Vagina (tissue), 2 donors: Measurements from ENCODE around the gene CDC45.

Experiments
- POLR2A ChIP-seq, 2 donors: fragments of 450-650 bp; IDR thresholded peaks; one replicate each; pipeline ENCODE4 v1.6.1; 2017; ENCODE audit warnings: antibody characterized with exemption in 2 of 2, mild to moderate bottlenecking in 2 of 2, moderate library complexity in 2 of 2
- POLR2AphosphoS5 ChIP-seq, 2 donors: sonication (generic); formaldehyde crosslinking; IDR thresholded peaks; one replicate each; pipeline ENCODE4 v1.9.0; 2017; ENCODE audit warnings: antibody characterized with exemption in 2 of 2, mild to moderate bottlenecking in 2 of 2, low read depth in 1 of 2; ENCODE audit not compliant: insufficient read depth in 1 of 2
- TF ChIP-seq, protein P1 (sequence below), 3 experiments: fragments of 450-650 bp in 2 of 3; fragments of 200-600 bp in 1 of 3; sonication (generic) in 1 of 3; IDR thresholded peaks; one replicate each; pipeline ENCODE4 v1.5.1; 2017 to 2019; ENCODE audit warnings: antibody characterized with exemption in 3 of 3, mild to moderate bottlenecking in 2 of 3, moderate library complexity in 2 of 3

DNA sequence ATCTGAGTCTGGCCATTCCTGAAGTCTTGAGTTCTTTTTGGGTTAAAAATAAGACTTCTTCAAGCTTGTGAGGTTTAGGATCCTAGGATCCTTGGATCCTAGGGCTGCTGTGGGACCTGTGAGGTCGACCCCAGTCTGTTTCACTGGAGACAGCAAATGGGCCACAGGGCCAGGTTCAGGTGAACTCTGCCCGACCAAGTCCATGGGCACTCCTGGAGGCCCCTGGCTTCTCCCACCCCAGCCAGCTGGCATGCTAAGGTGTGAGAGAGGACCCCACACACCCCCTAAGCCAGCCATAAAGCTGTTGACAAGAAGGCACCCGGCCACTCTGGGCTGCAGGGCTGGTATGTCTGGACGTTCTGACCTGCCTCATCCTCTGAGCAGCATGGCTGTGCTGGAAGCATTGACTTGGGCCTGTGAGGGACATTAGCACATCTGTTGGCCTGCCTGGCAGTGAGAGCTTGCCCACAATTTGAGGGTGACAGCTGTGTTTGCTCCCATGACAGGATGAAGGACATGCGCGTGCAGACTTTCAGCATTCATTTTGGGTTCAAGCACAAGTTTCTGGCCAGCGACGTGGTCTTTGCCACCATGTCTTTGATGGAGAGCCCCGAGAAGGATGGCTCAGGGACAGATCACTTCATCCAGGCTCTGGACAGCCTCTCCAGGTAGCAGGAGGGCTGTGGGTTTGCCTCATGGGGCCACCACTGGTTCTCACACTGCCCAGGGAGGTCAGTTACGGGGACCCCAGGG, 28.5 kb downstream of the CDC45 start:
- TF ChIP-seq, protein P1, sequence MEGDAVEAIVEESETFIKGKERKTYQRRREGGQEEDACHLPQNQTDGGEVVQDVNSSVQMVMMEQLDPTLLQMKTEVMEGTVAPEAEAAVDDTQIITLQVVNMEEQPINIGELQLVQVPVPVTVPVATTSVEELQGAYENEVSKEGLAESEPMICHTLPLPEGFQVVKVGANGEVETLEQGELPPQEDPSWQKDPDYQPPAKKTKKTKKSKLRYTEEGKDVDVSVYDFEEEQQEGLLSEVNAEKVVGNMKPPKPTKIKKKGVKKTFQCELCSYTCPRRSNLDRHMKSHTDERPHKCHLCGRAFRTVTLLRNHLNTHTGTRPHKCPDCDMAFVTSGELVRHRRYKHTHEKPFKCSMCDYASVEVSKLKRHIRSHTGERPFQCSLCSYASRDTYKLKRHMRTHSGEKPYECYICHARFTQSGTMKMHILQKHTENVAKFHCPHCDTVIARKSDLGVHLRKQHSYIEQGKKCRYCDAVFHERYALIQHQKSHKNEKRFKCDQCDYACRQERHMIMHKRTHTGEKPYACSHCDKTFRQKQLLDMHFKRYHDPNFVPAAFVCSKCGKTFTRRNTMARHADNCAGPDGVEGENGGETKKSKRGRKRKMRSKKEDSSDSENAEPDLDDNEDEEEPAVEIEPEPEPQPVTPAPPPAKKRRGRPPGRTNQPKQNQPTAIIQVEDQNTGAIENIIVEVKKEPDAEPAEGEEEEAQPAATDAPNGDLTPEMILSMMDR (IDR thresholded peaks at IDR 0.05): no peak
- TF ChIP-seq POLR2AphosphoS5 (IDR thresholded peaks at IDR 0.05; ENCODE audit: insufficient read depth in 1 of 2, low read depth in 1 of 2) (no peak), POLR2A (IDR thresholded peaks at IDR 0.05) (no peak)
